HCT116 (cell line): ENCODE data around the gene PTGES2. TPM values are rescaled to one million over a fixed set of nuclear protein-coding genes. Genes with fewer than 3 reads are reported as not detected.
"Not testable (repeated sequence)": the region's sequence is repeated elsewhere in the genome, so short reads cannot be mapped to it uniquely, and the experiment has no call there.

Experiments used
- ATAC-seq: fragments of 200-7000 bp; cut with Tn5 transposase; 2 replicates; pipeline ENCODE4 v1.9.1; 2020; ENCODE audit warnings: mild to moderate bottlenecking, moderate library complexity
- BruUV-seq: library from RNA; stranded (reverse); fragments of 400-500 nt; replicated peaks from 2 replicates; lab custom pipeline; 2021; lab: Mats Ljungman, UMichigan
- CTCF ChIA-PET: fragments of 300-600 bp; sonication (Branson Sonifier 250); formaldehyde crosslinking; loops from one replicate; lab custom pipeline; 2021; ENCODE audit warnings: antibody characterized with exemption; lab: Charles Lee
- POLR2A ChIA-PET: fragments of 300-600, 350-600 bp; sonication (Branson Sonifier 250); formaldehyde crosslinking; loops from one replicate; lab custom pipeline; 2021; ENCODE audit warnings: antibody characterized with exemption; lab: Charles Lee
- RAD21 ChIA-PET, 2 experiments: fragments of 300-600 bp; sonication (Branson Sonifier 250); formaldehyde crosslinking; loops; one replicate each; lab custom pipeline; 2023; ENCODE audit warnings: low total read pairs in 2 of 2; ENCODE audit not compliant: uncharacterized antibody in 2 of 2, unreplicated experiment in 2 of 2, low non-redundant PET in 1 of 2; lab: Charles Lee
- DNase-seq: peaks from one replicate; pipeline ENCODE4 v3.0.0-alpha.2; 2010; ENCODE audit warnings: low read depth, low spot score
- H2AFZ ChIP-seq: fragments of 200-600 bp; shearing (Covaris generic), sonication (generic); 2 replicates; pipeline ENCODE4 v1.6.1; 2017; ENCODE audit warnings: low read depth, mixed run types, mixed read lengths, antibody characterized with exemption, low read length; ENCODE audit not compliant: poor library complexity, severe bottlenecking
- H3K27ac ChIP-seq: 2 replicates; pipeline ENCODE4 v1.5.1; 2012; ENCODE audit warnings: low read depth, low read length
- H3K27me3 ChIP-seq: fragments of 200-600 bp; sonication (generic); 2 replicates; pipeline ENCODE4 v1.6.1; 2016; ENCODE audit warnings: mixed run types, low read length, mixed read lengths; ENCODE audit not compliant: insufficient read depth
- H3K36me3 ChIP-seq, 2 experiments: fragments of 200-500 bp in 1 of 2; fragments of 200-600 bp in 1 of 2; sonication (Bioruptor generic) in 1 of 2; sonication (generic) in 1 of 2; 2 replicates each; pipeline versions ENCODE4 v1.5.1 to v1.6.1; 2014 to 2016; ENCODE audit warnings: low read length in 2 of 2, inconsistent platforms in 1 of 2, mixed read lengths in 1 of 2, mixed run types in 1 of 2; ENCODE audit not compliant: insufficient read depth in 2 of 2, control insufficient read depth in 1 of 2
- H3K4me1 ChIP-seq, 2 experiments: fragments of 200-600 bp in 1 of 2; sonication (generic) in 1 of 2; 2 replicates each; pipeline versions ENCODE4 v1.5.1 to v1.6.1; 2012 to 2017; ENCODE audit warnings: low read length in 2 of 2, inconsistent platforms in 1 of 2, mild to moderate bottlenecking in 1 of 2, mixed read lengths in 1 of 2, mixed run types in 1 of 2, moderate library complexity in 1 of 2; ENCODE audit not compliant: insufficient read depth in 2 of 2, control insufficient read depth in 1 of 2
- H3K4me2 ChIP-seq: fragments of 200-600 bp; sonication (generic); 2 replicates; pipeline ENCODE4 v1.6.1; 2017; ENCODE audit warnings: mixed run types, low read length, mixed read lengths
- H3K4me3 ChIP-seq, 2 experiments: fragments of 200-600 bp in 1 of 2; sonication (generic) in 1 of 2; replicated peaks in 1 of 2; 2 replicates each; pipeline ENCODE4 v1.5.1; 2011 to 2016; ENCODE audit warnings: low read length in 2 of 2, control low read depth in 1 of 2, low read depth in 1 of 2, mild to moderate bottlenecking in 1 of 2, mixed read lengths in 1 of 2, mixed run types in 1 of 2
- H3K79me2 ChIP-seq: fragments of 200-600 bp; sonication (generic); 2 replicates; pipeline ENCODE4 v1.6.1; 2017; ENCODE audit warnings: mild to moderate bottlenecking, mixed run types, low read length, moderate library complexity, mixed read lengths; ENCODE audit not compliant: insufficient read depth
- H3K9ac ChIP-seq: fragments of 200-600 bp; sonication (generic); 2 replicates; pipeline ENCODE4 v1.6.1; 2016; ENCODE audit warnings: low read length, mixed read lengths
- H3K9me2 ChIP-seq: fragments of 200-600 bp; sonication (generic), shearing (Covaris generic); 2 replicates; pipeline ENCODE4 v1.6.1; 2017; ENCODE audit warnings: mixed run types, mild to moderate bottlenecking, moderate library complexity; ENCODE audit not compliant: insufficient read depth
- H3K9me3 ChIP-seq, 2 experiments: fragments of 200-500 bp in 1 of 2; fragments of 200-600 bp in 1 of 2; sonication (Bioruptor generic) in 1 of 2; sonication (generic) in 1 of 2; 2 replicates each; pipeline ENCODE4 v1.6.1; 2014 to 2017; ENCODE audit warnings: low read length in 2 of 2, mixed read lengths in 2 of 2, inconsistent platforms in 1 of 2, low read depth in 1 of 2, mild to moderate bottlenecking in 1 of 2, mixed run types in 1 of 2, moderate library complexity in 1 of 2; ENCODE audit not compliant: control insufficient read depth in 1 of 2, insufficient read depth in 1 of 2
- H4K20me1 ChIP-seq: fragments of 200-600 bp; sonication (generic), shearing (Covaris generic); 2 replicates; pipeline ENCODE4 v1.6.1; 2017; ENCODE audit warnings: mixed run types, mild to moderate bottlenecking, moderate library complexity; ENCODE audit not compliant: insufficient read depth
- CBX3 ChIP-seq: IDR thresholded peaks from 2 replicates; pipeline ENCODE4 v1.6.1; 2012; ENCODE audit warnings: low read depth
- POLR2AphosphoS5 ChIP-seq: IDR thresholded peaks from 2 replicates; pipeline ENCODE4 v1.6.1; 2011; ENCODE audit warnings: mild to moderate bottlenecking, low read depth, low read length, moderate library complexity
- intact Hi-C: fragments of 100-400 bp; cut with micrococcal nuclease; formaldehyde crosslinking; loops from 2 replicates; pipeline ENCODE4 v1.10.0; 2022
- total RNA-seq: library from RNA; stranded (reverse); gene quantifications from one replicate; pipeline ENCODE4 v1.2.1, GENCODE V29; 2021; ENCODE audit not compliant: unreplicated experiment
- TF ChIP-seq, protein P1 (sequence below): IDR thresholded peaks from 2 replicates; pipeline ENCODE4 v1.6.1; 2012; ENCODE audit warnings: low read depth

Gene PTGES2
- total RNA-seq, 1 experiment from 2014 or later = 148 TPM

DNA sequence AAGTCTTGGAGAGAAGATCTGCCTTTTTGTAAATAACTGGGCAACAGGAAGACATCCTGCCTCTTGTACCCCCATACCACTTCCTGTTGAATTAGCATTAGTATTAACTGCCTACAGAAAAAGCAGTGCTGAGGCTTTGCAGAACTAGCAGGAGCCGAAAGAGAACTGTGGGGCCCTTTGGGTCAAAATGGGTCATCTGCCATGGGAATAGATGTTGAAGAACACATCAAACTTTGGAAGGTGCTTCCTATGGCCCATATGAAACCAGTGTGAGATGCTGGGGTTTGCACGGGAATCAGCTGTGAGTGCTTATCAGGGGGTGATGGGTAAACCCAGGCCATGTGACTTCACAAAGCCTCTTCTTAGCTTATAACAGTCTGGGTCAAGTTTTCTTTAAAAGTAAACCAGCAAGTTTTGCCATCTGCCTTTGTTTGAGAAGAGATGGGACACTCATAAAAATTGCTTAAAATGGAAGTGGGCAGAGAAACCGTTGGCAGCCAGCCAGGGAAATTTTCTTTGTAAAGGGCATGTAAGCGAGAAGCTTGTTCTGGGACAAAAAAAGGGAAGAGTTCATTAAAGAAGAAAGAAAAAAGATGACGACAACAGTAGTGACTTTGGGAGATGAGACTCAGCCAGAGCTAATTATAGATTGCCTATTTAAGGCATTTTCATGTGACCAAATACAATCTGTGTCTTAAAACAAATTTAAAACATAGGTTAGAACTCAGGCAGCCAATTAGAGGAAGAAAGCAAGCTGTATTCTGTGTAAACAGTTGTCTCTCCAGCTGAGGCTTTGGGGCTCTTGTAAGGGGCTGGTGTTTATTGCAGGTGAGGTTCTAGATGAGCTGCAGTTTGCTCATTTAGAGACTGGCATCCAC, 55.1 kb downstream of the PTGES2 start:
- H2AFZ ChIP-seq = no peak overlapping the region
- RAD21 ChIA-PET = no interaction called here
- peaks cover 42 to 43% of the 10 kb centered on the region in 2 experiments for H3K4me1 ChIP-seq
- TF ChIP-seq POLR2AphosphoS5 (no peak), CBX3 (no peak)
- TF ChIP-seq, protein P1, sequence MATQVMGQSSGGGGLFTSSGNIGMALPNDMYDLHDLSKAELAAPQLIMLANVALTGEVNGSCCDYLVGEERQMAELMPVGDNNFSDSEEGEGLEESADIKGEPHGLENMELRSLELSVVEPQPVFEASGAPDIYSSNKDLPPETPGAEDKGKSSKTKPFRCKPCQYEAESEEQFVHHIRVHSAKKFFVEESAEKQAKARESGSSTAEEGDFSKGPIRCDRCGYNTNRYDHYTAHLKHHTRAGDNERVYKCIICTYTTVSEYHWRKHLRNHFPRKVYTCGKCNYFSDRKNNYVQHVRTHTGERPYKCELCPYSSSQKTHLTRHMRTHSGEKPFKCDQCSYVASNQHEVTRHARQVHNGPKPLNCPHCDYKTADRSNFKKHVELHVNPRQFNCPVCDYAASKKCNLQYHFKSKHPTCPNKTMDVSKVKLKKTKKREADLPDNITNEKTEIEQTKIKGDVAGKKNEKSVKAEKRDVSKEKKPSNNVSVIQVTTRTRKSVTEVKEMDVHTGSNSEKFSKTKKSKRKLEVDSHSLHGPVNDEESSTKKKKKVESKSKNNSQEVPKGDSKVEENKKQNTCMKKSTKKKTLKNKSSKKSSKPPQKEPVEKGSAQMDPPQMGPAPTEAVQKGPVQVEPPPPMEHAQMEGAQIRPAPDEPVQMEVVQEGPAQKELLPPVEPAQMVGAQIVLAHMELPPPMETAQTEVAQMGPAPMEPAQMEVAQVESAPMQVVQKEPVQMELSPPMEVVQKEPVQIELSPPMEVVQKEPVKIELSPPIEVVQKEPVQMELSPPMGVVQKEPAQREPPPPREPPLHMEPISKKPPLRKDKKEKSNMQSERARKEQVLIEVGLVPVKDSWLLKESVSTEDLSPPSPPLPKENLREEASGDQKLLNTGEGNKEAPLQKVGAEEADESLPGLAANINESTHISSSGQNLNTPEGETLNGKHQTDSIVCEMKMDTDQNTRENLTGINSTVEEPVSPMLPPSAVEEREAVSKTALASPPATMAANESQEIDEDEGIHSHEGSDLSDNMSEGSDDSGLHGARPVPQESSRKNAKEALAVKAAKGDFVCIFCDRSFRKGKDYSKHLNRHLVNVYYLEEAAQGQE = no peak
- H3K36me3 ChIP-seq = no peaks in the 10 kb centered on the region; a peak in 1 of 4 replicates
- intact Hi-C loops = no loop called here
- H3K27me3 ChIP-seq = no peaks in the 10 kb centered on the region
- no peaks in the 10 kb centered on the region for H4K20me1 ChIP-seq
- BruUV-seq = TSS peak; percentile 2
- H3K4me2 ChIP-seq = peak overlapping the region; percentile 48
- ATAC-seq = no peak
- POLR2A ChIA-PET = interaction anchor here (1.1 to 1.3 kb wide), 2 partner anchors 21 to 43 kb away, joined by 3 to 5 read pairs; no protein-coding TSS in a partner anchor
- no peak overlapping the region for H3K4me3 ChIP-seq
- H3K9me2 ChIP-seq = no peaks in the 10 kb centered on the region
- peaks cover 85% of the 10 kb centered on the region for H3K79me2 ChIP-seq
- peak overlapping the region; percentile 56 for H3K27ac ChIP-seq
- CTCF ChIA-PET = interaction anchor here (0.6 to 1.5 kb wide), 3 partner anchors 11 to 45 kb away, joined by 3 to 8 read pairs (median 3); no protein-coding TSS in a partner anchor
- H3K9me3 ChIP-seq = no peaks in the 10 kb centered on the region
- DNase-seq = no peak
- H3K9ac ChIP-seq = no peak overlapping the region

DNA sequence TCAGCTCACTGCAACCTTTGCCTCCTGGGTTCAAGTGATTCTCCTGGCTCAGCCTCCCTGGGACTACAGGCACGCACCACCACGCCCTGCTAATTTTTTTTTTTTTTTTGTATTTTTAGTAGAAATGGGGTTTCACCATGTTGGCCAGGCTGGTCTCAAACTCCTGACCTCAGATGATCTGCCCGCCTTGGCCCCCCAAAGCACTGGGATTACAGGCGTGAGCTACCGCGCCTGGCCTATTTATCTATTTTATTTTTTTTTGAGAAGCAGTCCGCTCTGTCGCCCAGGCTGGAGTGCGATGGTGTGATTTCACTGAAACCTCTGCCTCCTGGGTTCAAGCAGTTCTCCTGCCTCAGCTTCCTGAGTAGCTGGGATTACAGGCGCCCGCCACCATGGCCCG, 56.1 kb downstream of the PTGES2 start:
- not testable (repeated sequence) for H3K9me2 ChIP-seq

More for the DNA sequence above, 56.1 kb downstream of the PTGES2 start:
- RAD21 ChIA-PET, BruUV-seq, H3K27me3 ChIP-seq, H3K36me3 ChIP-seq, H4K20me1 ChIP-seq, ATAC-seq, H3K4me2 ChIP-seq, H3K9ac ChIP-seq, POLR2A ChIA-PET, H2AFZ ChIP-seq, DNase-seq, intact Hi-C loops, H3K9me3 ChIP-seq, H3K4me3 ChIP-seq: not testable (repeated sequence)
- Histone ChIP-seq H3K4me1 (peaks cover 40% of the 10 kb centered on the region in 2 experiments), H3K27ac (peak overlapping the region; percentile 56), H3K79me2 (peaks cover 81% of the 10 kb centered on the region)
- CTCF ChIA-PET = interaction anchor here (1.5 kb wide), 1 partner anchor 12 kb away, joined by 8 read pairs; no protein-coding TSS in a partner anchor
